Ovary (tissue), 9 donors: ENCODE measurements around the gene ALDOC. TPM values are rescaled to one million over a fixed set of nuclear protein-coding genes. Genes with fewer than 3 reads are reported as not detected.

Experiments
- DNase-seq, 5 donors: peaks; one replicate each; pipeline ENCODE4 v3.0.0-alpha.2; 2019 to 2020
- H3K27ac ChIP-seq, 2 donors: fragments of 200-600 bp; one replicate each; pipeline versions ENCODE4 v1.5.1 to v1.8.0; 2019 to 2022
- H3K27me3 ChIP-seq: fragments of 200-600 bp; one replicate; pipeline ENCODE4 v1.8.0; 2022
- H3K36me3 ChIP-seq: fragments of 200-600 bp; sonication (generic); one replicate; pipeline ENCODE4 v1.5.1; 2019
- H3K4me1 ChIP-seq: one replicate; pipeline ENCODE4 v1.8.1; 2013; ENCODE audit warnings: mild to moderate bottlenecking, moderate library complexity; ENCODE audit not compliant: insufficient read depth
- H3K4me3 ChIP-seq: fragments of 200-600 bp; sonication (generic); one replicate; pipeline ENCODE4 v1.5.1; 2017
- H3K9me3 ChIP-seq, 2 donors: fragments of 200-600 bp in 1 of 2; sonication (generic) in 1 of 2; one replicate each; pipeline versions ENCODE4 v1.5.1 to v1.8.1; 2013 to 2019; ENCODE audit warnings: mild to moderate bottlenecking in 1 of 2, moderate library complexity in 1 of 2
- CTCF ChIP-seq, 3 donors: fragments of 450-650 bp in 2 of 3; fragments of 200-600 bp in 1 of 3; IDR thresholded peaks; one replicate each; pipeline versions ENCODE4 v1.5.1 to v1.8.0; 2016 to 2022; ENCODE audit warnings: antibody characterized with exemption in 3 of 3, mild to moderate bottlenecking in 1 of 3
- EP300 ChIP-seq: sonication (generic); formaldehyde crosslinking; IDR thresholded peaks from one replicate; pipeline ENCODE4 v1.6.1; 2017; ENCODE audit warnings: antibody characterized with exemption
- POLR2A ChIP-seq: fragments of 450-650 bp; IDR thresholded peaks from one replicate; pipeline ENCODE4 v1.6.1; 2017; ENCODE audit warnings: antibody characterized with exemption, mild to moderate bottlenecking, moderate library complexity
- WGBS, 3 donors: extraction: QIAGEN DNeasy Blood & Tissue Kit in 1 of 3; methylation state at CpG; one replicate each; pipeline versions ENCODE4 v1.1.5 to v1.1.7; 2013 to 2017; 5-methylcytosine and 5-hydroxymethylcytosine counted together
- intact Hi-C, 4 donors: fragments of 100-400 bp; cut with DNase I; formaldehyde crosslinking; loops; one replicate each; pipeline versions ENCODE4 v1.11.0 to v1.15.1; 2022 to 2023
- polyA plus RNA-seq, 2 donors: library from polyadenylated mRNA; stranded (reverse); fragments of 200-250 nt in 1 of 2; fragments of 350-450 nt in 1 of 2; fragmentation: Illumina TruSeq in 1 of 2; extraction: RNeasy Lipid Tissue Mini Kit (QIAGEN cat#74804) in 1 of 2; gene quantifications; one replicate each; pipeline ENCODE4 v1.2.3, GENCODE V29; 2013 to 2014
- total RNA-seq, 7 donors: library from RNA; depleted of rRNA in 2 of 7; stranded (reverse); fragments of >200 nt in 2 of 7; fragmentation: NEBNext Ultra II Directional in 3 of 7; extraction: Animal tissue kit (Norgen Biotek cat#: 25700) in 3 of 7; gene quantifications; one replicate each; pipeline versions ENCODE4 v1.1.0 to v1.2.4, GENCODE V29; 2016 to 2023
- donor health status: DM: no; HTN: no; CAD: no; lungs with moderate emphysema.
- donor health status: DM: no; HTN: no; CAD: no.
- donor health status: Bipolar disorder and iron deficiency.
- donor health status: DM: yes; HTN: yes; CAD: no.
- donor health status: DM: no; HTN: no; CAD: no.
- donor health status: DM: yes; HTN: yes; CAD: no.

Gene ALDOC
- total and polyA plus RNA-seq, 9 donors, result 17.1 to 71.5 (median 28.4) TPM

- 67 to 78% (median 76%) methylated on average over 6 to 8 of the region's 8 CpGs for WGBS, 3 donors
- intact Hi-C loops, result no loop called here
- H3K9me3 ChIP-seq, result no peaks in the 10 kb centered on the region
- TF ChIP-seq POLR2A, result no peak
- no peak for TF ChIP-seq EP300
- no peak for TF ChIP-seq CTCF (IDR thresholded peaks at IDR 0.05)
- no peaks in the 10 kb centered on the region for H3K27me3 ChIP-seq
- H3K36me3 ChIP-seq, result no peaks in the 10 kb centered on the region
- no peak for DNase-seq
- H3K4me3 ChIP-seq, result no peak overlapping the region
- H3K4me1 ChIP-seq, result no peaks in the 10 kb centered on the region
- no peak overlapping the region for H3K27ac ChIP-seq
Observed at GRCh38 chr17:28526381-28526780, 50.3 kb downstream of the ALDOC start.

GRCh38 chr17:28524476-28525424 lies 51.9 kb downstream of the ALDOC start:
- no peaks in the 10 kb centered on the region for H3K9me3 ChIP-seq
- no peak overlapping the region for H3K4me3 ChIP-seq
- H3K27me3 ChIP-seq, result no peaks in the 10 kb centered on the region
- DNase-seq, result no peak
- intact Hi-C loops, result no loop called here
- H3K27ac ChIP-seq, result no peak overlapping the region
- no peaks in the 10 kb centered on the region for H3K4me1 ChIP-seq
- H3K36me3 ChIP-seq, result no peaks in the 10 kb centered on the region
- TF ChIP-seq CTCF (IDR thresholded peaks at IDR 0.05) (no peak), EP300 (no peak), POLR2A (no peak)
- 89 to 91% (median 89%) methylated on average over 25 of the region's 25 CpGs for WGBS, 3 donors

DNA sequence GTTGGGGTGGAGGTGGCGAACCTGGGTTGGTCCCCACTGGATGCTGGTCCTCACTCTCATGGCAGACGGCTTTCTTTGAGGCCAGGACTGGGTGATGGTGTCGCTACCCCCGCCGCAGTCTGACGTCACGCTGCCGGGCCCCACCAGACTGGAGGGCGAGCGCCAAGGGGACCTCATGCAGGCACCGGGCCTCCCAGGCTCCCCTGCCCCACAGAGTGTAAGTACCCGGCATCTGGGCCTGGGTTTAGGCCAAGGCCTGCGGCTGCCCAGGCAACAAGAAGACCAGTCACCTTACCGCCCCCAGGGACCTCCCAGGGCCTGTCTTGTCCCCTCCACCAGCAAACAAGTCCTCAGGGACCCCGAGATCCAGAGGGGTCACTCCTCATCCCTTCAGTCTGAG lies 52.8 kb downstream of the ALDOC start:
- Histone ChIP-seq H3K4me3 (no peak overlapping the region), H3K27me3 (no peaks in the 10 kb centered on the region), H3K4me1 (no peaks in the 10 kb centered on the region), H3K27ac (no peak overlapping the region), H3K36me3 (no peaks in the 10 kb centered on the region), H3K9me3 (no peaks in the 10 kb centered on the region)
- TF ChIP-seq EP300 (no peak), POLR2A (no peak), CTCF (IDR thresholded peaks at IDR 0.05) (no peak)
- no peak for DNase-seq
- 81 to 84% (median 81%) methylated on average over 10 to 15 of the region's 15 CpGs for WGBS, 3 donors
- intact Hi-C loops, result no loop called here

- intact Hi-C loops, result no loop called here
- no peaks in the 10 kb centered on the region for H3K36me3 ChIP-seq
- no peak overlapping the region for H3K27ac ChIP-seq
- TF ChIP-seq EP300 (no peak), POLR2A (no peak), CTCF (IDR thresholded peaks at IDR 0.05) (no peak)
- H3K27me3 ChIP-seq, result no peaks in the 10 kb centered on the region
- no peaks in the 10 kb centered on the region for H3K9me3 ChIP-seq
- 81 to 86% (median 82%) methylated on average over 6 of the region's 6 CpGs for WGBS, 3 donors
- no peak overlapping the region for H3K4me3 ChIP-seq
- DNase-seq, result no peak
- no peaks in the 10 kb centered on the region for H3K4me1 ChIP-seq
Observed at GRCh38 chr17:28523186-28523585, 53.5 kb downstream of the ALDOC start.

Other genes with a start within 250 kb of the ALDOC start
- gene IFT20, start 241.4 kb downstream of the ALDOC start, total RNA-seq, result 10 to 100 TPM; 20.2 to 49.2 (median 24.3) TPM
- 10 to 100 TPM; 39.4 to 44.3 TPM for gene IFT20, start 241.4 kb downstream of the ALDOC start, polyA plus RNA-seq
- 10 to 100 TPM; 13.5 to 36.3 (median 31.5) TPM for gene TNFAIP1, start 241.1 kb downstream of the ALDOC start, total RNA-seq
- 10 to 100 TPM; 13.4 to 37.9 TPM for gene TNFAIP1, start 241.1 kb downstream of the ALDOC start, polyA plus RNA-seq
- 10 to 100 TPM; 37.4 to 82.6 (median 59.6) TPM for gene POLDIP2, start 219.4 kb downstream of the ALDOC start, total RNA-seq
- 100 to 1,000 TPM in 1 of 2 donors, 10 to 100 TPM in 1; 43.4 to 110 TPM for gene POLDIP2, start 219.4 kb downstream of the ALDOC start, polyA plus RNA-seq
- not detected for gene SEBOX, start 211.7 kb downstream of the ALDOC start, total RNA-seq
- not detected for gene SEBOX, start 211.7 kb downstream of the ALDOC start, polyA plus RNA-seq
- gene VTN, start 206.6 kb downstream of the ALDOC start, total RNA-seq, result 1 to 10 TPM in 5 of 7 donors, under 1 TPM in 1, not detected in 1; 0.25 to 5.9 (median 4.1) TPM
- 10 to 100 TPM in 1 of 2 donors, 1 to 10 TPM in 1; 1.5 to 20.5 TPM for gene VTN, start 206.6 kb downstream of the ALDOC start, polyA plus RNA-seq
- gene SARM1, start 205.2 kb downstream of the ALDOC start, total RNA-seq, result 10 to 100 TPM in 6 of 7 donors, 1 to 10 TPM in 1; 7.4 to 21.5 (median 16.5) TPM
- gene SARM1, start 205.2 kb downstream of the ALDOC start, polyA plus RNA-seq, result 10 to 100 TPM in 1 of 2 donors, 1 to 10 TPM in 1; 9.0 to 12.4 TPM
- 10 to 100 TPM in 5 of 7 donors, 1 to 10 TPM in 2; 5.0 to 13.6 (median 12.2) TPM for gene SLC46A1, start 170.7 kb downstream of the ALDOC start, total RNA-seq
- gene SLC46A1, start 170.7 kb downstream of the ALDOC start, polyA plus RNA-seq, result 10 to 100 TPM in 1 of 2 donors, 1 to 10 TPM in 1; 4.0 to 32.2 TPM
- under 1 TPM in 1 of 7 donors, not detected in 6; 0.95 TPM for gene SLC13A2, start 103.3 kb downstream of the ALDOC start, total RNA-seq
- gene SLC13A2, start 103.3 kb downstream of the ALDOC start, polyA plus RNA-seq, result not detected
- gene FOXN1, start 70.5 kb downstream of the ALDOC start, total RNA-seq, result not detected
- not detected for gene FOXN1, start 70.5 kb downstream of the ALDOC start, polyA plus RNA-seq
- 10 to 100 TPM; 14.4 to 27.3 (median 19.5) TPM for gene UNC119, start 24.3 kb downstream of the ALDOC start, total RNA-seq
- 10 to 100 TPM; 18.6 to 19.3 TPM for gene UNC119, start 24.3 kb downstream of the ALDOC start, polyA plus RNA-seq
- 10 to 100 TPM; 16.1 to 42.2 (median 33.5) TPM for gene PIGS, start 5.4 kb downstream of the ALDOC start, total RNA-seq
- 10 to 100 TPM; 26.6 to 64.8 TPM for gene PIGS, start 5.4 kb downstream of the ALDOC start, polyA plus RNA-seq
- 1 to 10 TPM; 2.1 to 5.0 (median 3.3) TPM for gene SPAG5, start 22.1 kb upstream of the ALDOC start, total RNA-seq
- 1 to 10 TPM; 2.9 to 3.8 TPM for gene SPAG5, start 22.1 kb upstream of the ALDOC start, polyA plus RNA-seq
- 10 to 100 TPM in 3 of 7 donors, 1 to 10 TPM in 4; 3.6 to 16.2 (median 7.9) TPM for gene RSKR, start 37.3 kb upstream of the ALDOC start, total RNA-seq
- gene RSKR, start 37.3 kb upstream of the ALDOC start, polyA plus RNA-seq, result 1 to 10 TPM; 4.1 to 8.7 TPM
- gene BLTP2, start 68.3 kb upstream of the ALDOC start, total RNA-seq, result 100 to 1,000 TPM in 3 of 7 donors, 10 to 100 TPM in 4; 57.2 to 148 (median 93.2) TPM
- gene BLTP2, start 68.3 kb upstream of the ALDOC start, polyA plus RNA-seq, result 100 to 1,000 TPM in 1 of 2 donors, 10 to 100 TPM in 1; 24.9 to 100 TPM
- 10 to 100 TPM; 33.9 to 53.1 (median 46.7) TPM for gene SDF2, start 85.0 kb upstream of the ALDOC start, total RNA-seq
- gene SDF2, start 85.0 kb upstream of the ALDOC start, polyA plus RNA-seq, result 100 to 1,000 TPM in 1 of 2 donors, 10 to 100 TPM in 1; 62.7 to 118 TPM
- gene SUPT6H, start 85.3 kb upstream of the ALDOC start, total RNA-seq, result 10 to 100 TPM; 42.3 to 83.8 (median 67.2) TPM
- 10 to 100 TPM; 34.8 to 80.1 TPM for gene SUPT6H, start 85.3 kb upstream of the ALDOC start, polyA plus RNA-seq
- 1 to 10 TPM; 4.0 to 6.7 (median 5.0) TPM for gene PROCA1, start 135.0 kb upstream of the ALDOC start, total RNA-seq
- 1 to 10 TPM; 2.7 to 6.5 TPM for gene PROCA1, start 135.0 kb upstream of the ALDOC start, polyA plus RNA-seq
- gene RAB34, start 141.0 kb upstream of the ALDOC start, total RNA-seq, result 100 to 1,000 TPM; 149 to 222 (median 169) TPM
- gene RAB34, start 141.0 kb upstream of the ALDOC start, polyA plus RNA-seq, result 100 to 1,000 TPM; 196 to 208 TPM
- gene RPL23A, start 143.1 kb upstream of the ALDOC start, total RNA-seq, result 1,000 to 10,000 TPM; 1,369 to 3,979 (median 2,659) TPM
- 1,000 to 10,000 TPM; 2,997 to 3,153 TPM for gene RPL23A, start 143.1 kb upstream of the ALDOC start, polyA plus RNA-seq
- gene TLCD1, start 149.3 kb upstream of the ALDOC start, total RNA-seq, result 1 to 10 TPM in 6 of 7 donors, not detected in 1; 1.3 to 7.0 (median 1.6) TPM
- 1 to 10 TPM in 1 of 2 donors, under 1 TPM in 1; 0.75 to 5.1 TPM for gene TLCD1, start 149.3 kb upstream of the ALDOC start, polyA plus RNA-seq
- gene NEK8, start 151.9 kb upstream of the ALDOC start, total RNA-seq, result 1 to 10 TPM; 2.3 to 8.3 (median 3.4) TPM
- gene NEK8, start 151.9 kb upstream of the ALDOC start, polyA plus RNA-seq, result 1 to 10 TPM; 1.9 to 2.2 TPM
- 10 to 100 TPM; 12.9 to 61.3 (median 18.8) TPM for gene TRAF4, start 167.1 kb upstream of the ALDOC start, total RNA-seq
- gene TRAF4, start 167.1 kb upstream of the ALDOC start, polyA plus RNA-seq, result 1 to 10 TPM; 3.5 to 7.0 TPM